Activated CD8-positive, alpha-beta memory T cell treated with anti-CD3 and anti-CD28 coated beads, Interleukin-2, amount 10 ng/mL, durations not matched to agents 7 days and 5 days (primary cell): ENCODE results near the gene AKAP1. TPM values are rescaled to one million over a fixed set of nuclear protein-coding genes. Genes with fewer than 3 reads are reported as not detected.

Experiments
- ATAC-seq: fragments of 150-1000 bp; cut with Tn5 transposase; one replicate; pipeline ENCODE4 v1.10.0; 2021; ENCODE audit warnings: moderate library complexity
- CTCF ChIA-PET: fragments of 350-600 bp; sonication (Branson Sonifier 250); formaldehyde crosslinking; loops from one replicate; lab custom pipeline; 2021; ENCODE audit warnings: antibody characterized with exemption; lab: Charles Lee
- DNase-seq: peaks from one replicate; pipeline ENCODE4 v3.0.0-alpha.2; 2020
- H3K27ac Mint-ChIP-seq: one replicate; pipeline ENCODE4 v1.8.0; 2021; ENCODE audit warnings: mild to moderate bottlenecking, mixed read lengths
- H3K27me3 Mint-ChIP-seq: one replicate; pipeline ENCODE4 v1.8.0; 2021; ENCODE audit warnings: mixed read lengths
- H3K36me3 Mint-ChIP-seq: one replicate; pipeline ENCODE4 v1.8.0; 2021; ENCODE audit warnings: mild to moderate bottlenecking, mixed read lengths
- H3K4me1 Mint-ChIP-seq: one replicate; pipeline ENCODE4 v1.8.0; 2021; ENCODE audit warnings: mixed read lengths
- H3K4me3 Mint-ChIP-seq: one replicate; pipeline ENCODE4 v1.8.0; 2021; ENCODE audit warnings: mild to moderate bottlenecking, moderate library complexity, mixed read lengths
- H3K9me3 Mint-ChIP-seq: one replicate; pipeline ENCODE4 v1.8.0; 2022; ENCODE audit warnings: low read depth, mixed read lengths
- total RNA-seq, 2 experiments: library from RNA; stranded (reverse); gene quantifications; one replicate each; pipeline ENCODE4 v1.2.3, GENCODE V29; 2021

Gene AKAP1
- total RNA-seq, 2 experiments from 2014 or later: 28.0 to 38.3 TPM

GRCh38 chr17:57133486-57133885 lies 48.4 kb downstream of the AKAP1 start:
- Mint-ChIP-seq H3K9me3 (no peaks in the 10 kb centered on the region), H3K4me1 (peaks cover 2% of the 10 kb centered on the region), H3K4me3 (no peak overlapping the region), H3K36me3 (no peaks in the 10 kb centered on the region), H3K27ac (no peak overlapping the region), H3K27me3 (peaks cover 4% of the 10 kb centered on the region)
- ATAC-seq: no peak
- CTCF ChIA-PET: interaction anchor here (0.8 to 1.3 kb wide), 4 partner anchors 11 to 699 kb away, joined by 3 to 7 read pairs (median 4); no protein-coding TSS in a partner anchor
- DNase-seq: no peak

- CTCF ChIA-PET: interaction anchor here (1.0 to 1.6 kb wide), 3 partner anchors 109 to 699 kb away, joined by 3 to 4 read pairs (median 4); no protein-coding TSS in a partner anchor
- no peak for ATAC-seq
- DNase-seq: no peak
- H3K36me3 Mint-ChIP-seq: no peaks in the 10 kb centered on the region
- peaks cover 4% of the 10 kb centered on the region for H3K4me1 Mint-ChIP-seq
- H3K4me3 Mint-ChIP-seq: no peak overlapping the region
- H3K27ac Mint-ChIP-seq: no peak overlapping the region
- no peaks in the 10 kb centered on the region for H3K9me3 Mint-ChIP-seq
- H3K27me3 Mint-ChIP-seq: peaks cover 9% of the 10 kb centered on the region
Observed at GRCh38 chr17:57135026-57135788, 50.2 kb downstream of the AKAP1 start.

- DNase-seq (no peak), ATAC-seq (no peak)
- Mint-ChIP-seq H3K4me1 (peaks cover 4% of the 10 kb centered on the region), H3K36me3 (no peaks in the 10 kb centered on the region), H3K9me3 (no peaks in the 10 kb centered on the region), H3K27me3 (peaks cover 9% of the 10 kb centered on the region), H3K27ac (no peak overlapping the region), H3K4me3 (no peak overlapping the region)
- CTCF ChIA-PET: interaction anchor here (1.0 to 1.6 kb wide), 3 partner anchors 108 to 698 kb away, joined by 3 to 4 read pairs (median 4); no protein-coding TSS in a partner anchor
Observed at GRCh38 chr17:57135789-57136291, 50.8 kb downstream of the AKAP1 start.

GRCh38 chr17:57136355-57136754 lies 51.3 kb downstream of the AKAP1 start:
- CTCF ChIA-PET: interaction anchor here (1.0 kb wide), 1 partner anchor 647 kb away, joined by 4 read pairs; no protein-coding TSS in a partner anchor
- Mint-ChIP-seq H3K4me1 (peaks cover 2% of the 10 kb centered on the region), H3K9me3 (no peaks in the 10 kb centered on the region), H3K27ac (no peak overlapping the region), H3K36me3 (no peaks in the 10 kb centered on the region), H3K27me3 (peaks cover 9% of the 10 kb centered on the region), H3K4me3 (no peak overlapping the region)
- ATAC-seq (no peak), DNase-seq (no peak)

- Mint-ChIP-seq H3K4me1 (peaks cover 2% of the 10 kb centered on the region), H3K36me3 (no peaks in the 10 kb centered on the region), H3K27me3 (peaks cover 12% of the 10 kb centered on the region), H3K9me3 (no peaks in the 10 kb centered on the region), H3K4me3 (no peak overlapping the region), H3K27ac (no peak overlapping the region)
- ATAC-seq (no peak), DNase-seq (no peak)
- CTCF ChIA-PET: interaction anchor here (0.6 kb wide), 1 partner anchor 607 kb away, joined by 3 read pairs; no protein-coding TSS in a partner anchor
Observed at GRCh38 chr17:57138030-57138911, 53.2 kb downstream of the AKAP1 start.

- Mint-ChIP-seq H3K27me3 (peaks cover 14% of the 10 kb centered on the region), H3K36me3 (no peaks in the 10 kb centered on the region), H3K4me1 (peaks cover 2% of the 10 kb centered on the region), H3K9me3 (no peaks in the 10 kb centered on the region), H3K4me3 (no peak overlapping the region), H3K27ac (no peak overlapping the region)
- CTCF ChIA-PET: interaction anchor here (0.6 to 1.4 kb wide), 2 partner anchors 104 to 606 kb away, joined by 3 read pairs; no protein-coding TSS in a partner anchor
- DNase-seq (no peak), ATAC-seq (no peak)
Observed at GRCh38 chr17:57138956-57139576, 54.0 kb downstream of the AKAP1 start.

GRCh38 chr17:57140316-57140715 lies 55.3 kb downstream of the AKAP1 start:
- ATAC-seq: no peak
- peaks cover 2% of the 10 kb centered on the region for H3K4me1 Mint-ChIP-seq
- CTCF ChIA-PET: interaction anchor here (1.4 kb wide), 1 partner anchor 103 kb away, joined by 3 read pairs; no protein-coding TSS in a partner anchor
- H3K27me3 Mint-ChIP-seq: peaks cover 19% of the 10 kb centered on the region
- DNase-seq: no peak
- no peaks in the 10 kb centered on the region for H3K36me3 Mint-ChIP-seq
- H3K4me3 Mint-ChIP-seq: no peak overlapping the region
- H3K27ac Mint-ChIP-seq: no peak overlapping the region
- no peaks in the 10 kb centered on the region for H3K9me3 Mint-ChIP-seq

GRCh38 chr17:57142925-57143324 lies 57.9 kb downstream of the AKAP1 start:
- Mint-ChIP-seq H3K36me3 (no peaks in the 10 kb centered on the region), H3K4me1 (peaks cover 2% of the 10 kb centered on the region), H3K27me3 (peaks cover 16% of the 10 kb centered on the region), H3K9me3 (no peaks in the 10 kb centered on the region), H3K4me3 (no peak overlapping the region), H3K27ac (no peak overlapping the region)
- CTCF ChIA-PET: interaction anchor here (1.0 to 1.7 kb wide), 2 partner anchors 12 to 101 kb away, joined by 4 to 8 read pairs; no protein-coding TSS in a partner anchor
- no peak for ATAC-seq
- DNase-seq: no peak

- CTCF ChIA-PET: interaction anchor here (1.0 to 1.7 kb wide), 2 partner anchors 13 to 100 kb away, joined by 4 to 8 read pairs; no protein-coding TSS in a partner anchor
- DNase-seq (no peak), ATAC-seq (no peak)
- H3K4me3 Mint-ChIP-seq: no peak overlapping the region
- no peak overlapping the region for H3K27ac Mint-ChIP-seq
- H3K4me1 Mint-ChIP-seq: peaks cover 2% of the 10 kb centered on the region
- H3K36me3 Mint-ChIP-seq: no peaks in the 10 kb centered on the region
- H3K27me3 Mint-ChIP-seq: peaks cover 15% of the 10 kb centered on the region
- H3K9me3 Mint-ChIP-seq: no peaks in the 10 kb centered on the region
Observed at GRCh38 chr17:57143361-57143760, 58.3 kb downstream of the AKAP1 start.

- H3K9me3 Mint-ChIP-seq: no peaks in the 10 kb centered on the region
- no peak overlapping the region for H3K4me3 Mint-ChIP-seq
- H3K4me1 Mint-ChIP-seq: peaks cover 2% of the 10 kb centered on the region
- no peak overlapping the region for H3K27ac Mint-ChIP-seq
- no peak for ATAC-seq
- H3K36me3 Mint-ChIP-seq: no peaks in the 10 kb centered on the region
- peaks cover 14% of the 10 kb centered on the region for H3K27me3 Mint-ChIP-seq
- no peak for DNase-seq
- CTCF ChIA-PET: interaction anchor here (0.8 to 1.7 kb wide), 3 partner anchors 10 to 100 kb away, joined by 3 to 8 read pairs (median 4); no protein-coding TSS in a partner anchor
Observed at GRCh38 chr17:57143919-57144318, 58.9 kb downstream of the AKAP1 start.

GRCh38 chr17:57144567-57144966 lies 59.5 kb downstream of the AKAP1 start:
- H3K27ac Mint-ChIP-seq: no peak overlapping the region
- H3K27me3 Mint-ChIP-seq: peaks cover 16% of the 10 kb centered on the region
- no peak overlapping the region for H3K4me3 Mint-ChIP-seq
- no peaks in the 10 kb centered on the region for H3K36me3 Mint-ChIP-seq
- H3K4me1 Mint-ChIP-seq: peaks cover under 1% of the 10 kb centered on the region
- H3K9me3 Mint-ChIP-seq: no peaks in the 10 kb centered on the region
- CTCF ChIA-PET: interaction anchor here (0.8 to 1.7 kb wide), 2 partner anchors 11 to 99 kb away, joined by 3 to 8 read pairs; no protein-coding TSS in a partner anchor
- DNase-seq: no peak
- no peak for ATAC-seq

GRCh38 chr17:57145347-57145746 lies 60.3 kb downstream of the AKAP1 start:
- ATAC-seq: no peak

More at GRCh38 chr17:57145347-57145746, 60.3 kb downstream of the AKAP1 start:
- Mint-ChIP-seq H3K4me3 (no peak overlapping the region), H3K27ac (no peak overlapping the region), H3K9me3 (no peaks in the 10 kb centered on the region), H3K4me1 (no peaks in the 10 kb centered on the region), H3K36me3 (no peaks in the 10 kb centered on the region), H3K27me3 (peaks cover 20% of the 10 kb centered on the region)
- DNase-seq: no peak
- CTCF ChIA-PET: no interaction called here
